CD4-positive, alpha-beta T cell treated with Interleukin-6 at 100 ng/mL for 8 hours (primary cell): ENCODE results near the gene RPS6KA2.
"Not testable (repeated sequence)": the region's sequence is repeated elsewhere in the genome, so short reads cannot be mapped to it uniquely, and the experiment has no call there.

Source experiments
- DNase-seq: peaks from one replicate; pipeline ENCODE4 v3.0.0-alpha.2; 2020; ENCODE audit warnings: mixed read lengths, low spot score

RPS6KA2 gene

GRCh38 chr6:166397849-166398248, 229.2 kb downstream of the RPS6KA2 start:
- DNase-seq = no peak

GRCh38 chr6:166395778-166396177, 231.3 kb downstream of the RPS6KA2 start:
- DNase-seq = no peak

- DNase-seq = no peak
Observed at GRCh38 chr6:166395351-166395750, 231.7 kb downstream of the RPS6KA2 start.

- DNase-seq = no peak
Observed at GRCh38 chr6:166394036-166394892, 232.8 kb downstream of the RPS6KA2 start.

GRCh38 chr6:166393535-166393823, 233.6 kb downstream of the RPS6KA2 start:
- no peak for DNase-seq

- not testable (repeated sequence) for DNase-seq
Observed at GRCh38 chr6:166392755-166393534, 234.1 kb downstream of the RPS6KA2 start.

GRCh38 chr6:166389119-166389518, 237.9 kb downstream of the RPS6KA2 start:
- DNase-seq = no peak

GRCh38 chr6:166388290-166389004, 238.6 kb downstream of the RPS6KA2 start:
- DNase-seq = no peak

GRCh38 chr6:166387642-166388289, 239.3 kb downstream of the RPS6KA2 start:
- DNase-seq = no peak

- not testable (repeated sequence) for DNase-seq
Observed at GRCh38 chr6:166387098-166387497, 240.0 kb downstream of the RPS6KA2 start.

GRCh38 chr6:166386111-166386510, 240.9 kb downstream of the RPS6KA2 start:
- no peak for DNase-seq

GRCh38 chr6:166383802-166384363, 243.2 kb downstream of the RPS6KA2 start:
- DNase-seq = not testable (repeated sequence)

- peak; percentile 92 for DNase-seq
Observed at GRCh38 chr6:166382933-166383801, 243.9 kb downstream of the RPS6KA2 start, which contains the start of gene MPC1. MPC1 (minus strand) TSS chr6:166382940; CDS start chr6:166382876, 64 bp downstream.

- no peak for DNase-seq
Observed at GRCh38 chr6:166382500-166382932, 244.5 kb downstream of the RPS6KA2 start.

- peak; percentile 57 for DNase-seq
Observed at GRCh38 chr6:166381733-166382499, 245.1 kb downstream of the RPS6KA2 start.

- no peak for DNase-seq
Observed at GRCh38 chr6:166381381-166381732, 245.7 kb downstream of the RPS6KA2 start.

- no peak for DNase-seq
Observed at GRCh38 chr6:166379800-166380199, 247.3 kb downstream of the RPS6KA2 start.

GRCh38 chr6:166379103-166379586, 247.9 kb downstream of the RPS6KA2 start:
- DNase-seq = no peak

- DNase-seq = no peak
Observed at GRCh38 chr6:166377721-166378120, 249.3 kb downstream of the RPS6KA2 start.

GRCh38 chr6:166375013-166375412, 252.0 kb downstream of the RPS6KA2 start:
- DNase-seq = no peak
